ENCODE data around the gene CABLES2.
A peak's percentile ranks its signal among the peaks of the same experiment; 100 is the strongest.

CABLES2 gene

GRCh38 chr20:62418709-62419487 is 11.8 kb upstream of the CABLES2 start:
- no peak for DNase-seq (ENCODE audit: low spot score)

- DNase-seq (ENCODE audit: low spot score), result no peak
Observed at GRCh38 chr20:62417981-62418708, 11.1 kb upstream of the CABLES2 start.

DNA sequence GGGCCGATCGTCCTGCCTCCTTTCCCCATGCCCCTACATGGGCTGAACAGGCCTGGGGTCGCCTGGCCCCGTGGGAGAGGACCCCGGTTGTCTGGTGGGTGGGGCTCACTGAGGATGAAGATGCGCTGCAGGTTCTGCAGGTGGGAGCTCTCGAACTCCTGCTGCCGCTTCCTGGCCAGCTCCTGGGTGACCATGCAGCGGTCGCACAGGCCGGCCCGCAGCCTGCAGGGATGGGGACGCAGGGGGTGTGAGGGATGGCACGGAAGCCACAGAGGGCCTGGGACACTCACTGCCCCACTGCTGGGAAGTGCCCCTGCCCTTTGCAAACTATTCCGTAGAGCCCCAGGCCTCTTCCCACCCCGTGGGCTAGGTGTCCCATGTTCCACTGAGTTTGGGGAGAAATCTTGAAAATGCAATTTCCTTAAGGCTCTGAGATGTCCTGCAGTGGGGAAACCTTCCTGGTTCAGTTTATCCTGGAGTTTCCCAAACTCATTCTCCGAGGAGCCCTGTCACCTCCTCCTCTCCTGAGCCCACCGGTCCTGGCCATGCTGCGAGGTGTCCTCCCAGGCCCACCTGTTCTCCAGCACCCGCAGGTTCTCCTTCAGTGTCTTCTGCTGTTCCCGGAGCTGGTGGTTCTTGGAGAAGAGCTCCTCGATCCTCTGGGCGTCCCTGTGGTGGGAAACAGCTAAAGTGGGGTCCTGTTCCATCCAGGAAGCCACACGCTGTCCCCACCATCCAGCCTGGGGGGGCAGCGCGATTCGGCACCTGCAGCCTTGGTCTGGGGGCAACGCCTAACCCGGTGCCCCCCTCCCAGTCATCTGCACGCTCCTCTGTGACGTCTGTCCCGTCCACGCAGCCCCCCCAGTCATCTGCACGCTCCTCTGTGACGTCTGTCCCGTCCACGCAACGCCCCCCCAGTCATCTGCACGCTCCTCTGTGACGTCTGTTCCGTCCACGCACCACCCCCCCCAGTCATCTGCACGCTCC is 9.9 kb upstream of the CABLES2 start:
- no peak for DNase-seq (ENCODE audit: low spot score)

- DNase-seq (ENCODE audit: low spot score), result no peak
Observed at GRCh38 chr20:62415354-62416111, 8.4 kb upstream of the CABLES2 start.

GRCh38 chr20:62413896-62414481 is 6.9 kb upstream of the CABLES2 start:
- DNase-seq (ENCODE audit: low spot score), result no peak

GRCh38 chr20:62413025-62413570 is 6.0 kb upstream of the CABLES2 start:
- DNase-seq (ENCODE audit: low spot score), result no peak

- no peak for DNase-seq (ENCODE audit: low spot score)
Observed at GRCh38 chr20:62412194-62413024, 5.3 kb upstream of the CABLES2 start.

DNA sequence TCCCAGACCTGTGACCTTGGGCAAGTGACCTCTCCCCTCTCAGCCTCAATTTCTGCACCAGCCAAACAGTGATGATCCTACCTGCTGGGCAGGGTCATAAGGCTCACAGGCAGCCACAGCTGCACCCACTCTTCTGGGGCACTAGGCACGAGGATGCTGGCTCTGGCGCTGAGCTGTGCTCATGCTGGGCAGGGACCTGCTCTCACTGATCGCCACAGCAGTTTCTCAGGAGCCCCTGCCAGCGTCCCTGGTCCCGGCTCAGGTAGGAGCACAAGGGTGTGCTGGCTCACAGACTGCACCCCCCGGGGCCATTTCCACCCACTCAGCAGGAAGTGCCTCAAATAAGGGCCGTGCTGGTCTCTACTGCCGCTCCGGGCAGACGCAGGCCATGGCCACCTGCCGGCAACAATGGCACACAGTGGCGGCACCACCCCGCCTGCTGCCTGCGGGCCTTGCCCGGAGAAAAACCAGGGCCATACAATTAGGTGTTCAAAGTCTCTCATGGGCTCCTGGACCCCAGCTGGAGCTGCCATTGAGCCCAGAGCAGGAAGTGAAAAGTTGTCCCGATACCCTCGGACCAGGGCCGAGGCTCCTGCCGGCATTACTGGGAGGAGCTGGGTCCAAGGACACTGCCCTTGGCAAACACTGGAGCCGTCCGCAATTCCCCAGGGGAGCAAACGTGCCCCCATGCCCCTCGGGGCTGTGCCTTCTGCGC is 4.6 kb upstream of the CABLES2 start:
- DNase-seq (ENCODE audit: low spot score), result no peak

DNA sequence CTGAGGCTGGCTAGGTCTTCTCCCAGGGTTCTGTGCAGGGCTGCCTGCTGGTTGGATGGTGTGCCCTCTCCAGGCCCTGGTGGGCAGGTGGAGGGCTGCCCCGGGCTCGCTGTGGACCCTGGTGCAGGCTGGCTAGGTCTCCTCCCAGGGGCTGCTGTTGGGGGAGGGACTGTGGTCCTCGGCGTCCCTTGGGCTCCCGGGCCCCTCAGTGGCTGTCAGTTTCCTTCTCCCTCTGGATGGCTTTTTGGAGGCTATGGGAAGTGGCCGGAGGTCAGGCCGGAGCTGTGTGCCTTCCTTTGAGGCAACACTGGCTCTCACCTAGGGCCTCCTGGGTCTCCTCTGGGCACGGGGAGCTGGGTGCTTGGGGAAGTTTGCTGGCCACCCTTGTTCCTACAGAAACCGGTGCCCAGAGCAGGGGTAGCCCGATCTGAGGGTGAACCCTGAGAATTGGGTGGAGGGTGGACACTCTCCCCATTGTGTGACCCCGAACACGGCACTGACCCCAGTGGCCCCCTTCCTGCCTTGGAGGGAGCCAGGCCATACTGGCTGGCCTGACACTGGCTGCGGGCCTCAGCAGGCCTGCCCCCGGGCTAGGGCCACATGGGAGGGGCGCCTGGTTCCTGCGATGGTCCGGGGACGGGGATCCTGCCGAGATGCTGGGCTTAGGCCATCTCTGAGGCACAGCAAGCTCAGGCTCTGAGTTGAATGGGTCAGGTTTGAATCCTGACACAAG is 3.8 kb upstream of the CABLES2 start:
- DNase-seq (ENCODE audit: low spot score), result no peak

DNA sequence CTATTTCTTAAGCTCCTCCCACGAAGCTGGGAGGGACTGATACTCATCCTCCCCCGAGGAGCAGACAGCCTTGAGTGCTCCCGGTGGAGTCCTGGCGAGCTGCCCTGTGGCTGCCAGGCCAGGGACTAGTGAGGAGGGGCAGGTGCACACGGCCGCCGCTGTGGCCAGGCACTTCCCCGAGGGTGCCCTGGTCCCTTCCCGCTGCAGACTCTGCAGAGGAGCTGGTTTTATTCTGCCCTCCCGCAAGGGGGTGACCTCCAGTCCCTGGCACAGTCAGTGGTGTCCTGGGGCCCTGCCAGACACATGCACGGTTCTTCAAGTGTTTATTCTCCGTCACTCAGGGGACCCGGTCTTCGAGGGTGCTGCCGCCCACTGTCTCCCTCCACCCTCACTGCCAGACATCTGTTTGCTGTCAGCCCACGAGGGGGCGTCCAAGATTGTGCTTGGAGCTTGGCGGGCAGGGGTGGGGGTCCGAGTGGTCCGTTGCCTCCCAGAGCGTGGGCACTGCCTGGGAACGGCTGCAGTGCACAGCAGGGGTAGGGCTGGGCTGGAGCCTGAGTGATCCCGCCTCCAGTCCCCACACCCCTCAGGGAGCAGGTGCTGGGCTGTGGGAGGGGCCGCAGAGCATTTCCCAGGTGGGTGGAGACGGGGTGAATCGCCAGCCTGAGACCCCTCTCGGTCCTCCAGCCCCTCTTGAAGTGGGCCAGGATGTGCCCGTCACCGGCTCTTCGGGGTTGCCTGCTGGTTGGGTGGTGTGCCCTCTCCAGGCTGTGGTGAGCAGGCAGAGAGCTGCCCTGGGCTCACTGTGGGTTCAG is 3.1 kb upstream of the CABLES2 start:
- DNase-seq (ENCODE audit: low spot score), result peak; percentile 51

DNA sequence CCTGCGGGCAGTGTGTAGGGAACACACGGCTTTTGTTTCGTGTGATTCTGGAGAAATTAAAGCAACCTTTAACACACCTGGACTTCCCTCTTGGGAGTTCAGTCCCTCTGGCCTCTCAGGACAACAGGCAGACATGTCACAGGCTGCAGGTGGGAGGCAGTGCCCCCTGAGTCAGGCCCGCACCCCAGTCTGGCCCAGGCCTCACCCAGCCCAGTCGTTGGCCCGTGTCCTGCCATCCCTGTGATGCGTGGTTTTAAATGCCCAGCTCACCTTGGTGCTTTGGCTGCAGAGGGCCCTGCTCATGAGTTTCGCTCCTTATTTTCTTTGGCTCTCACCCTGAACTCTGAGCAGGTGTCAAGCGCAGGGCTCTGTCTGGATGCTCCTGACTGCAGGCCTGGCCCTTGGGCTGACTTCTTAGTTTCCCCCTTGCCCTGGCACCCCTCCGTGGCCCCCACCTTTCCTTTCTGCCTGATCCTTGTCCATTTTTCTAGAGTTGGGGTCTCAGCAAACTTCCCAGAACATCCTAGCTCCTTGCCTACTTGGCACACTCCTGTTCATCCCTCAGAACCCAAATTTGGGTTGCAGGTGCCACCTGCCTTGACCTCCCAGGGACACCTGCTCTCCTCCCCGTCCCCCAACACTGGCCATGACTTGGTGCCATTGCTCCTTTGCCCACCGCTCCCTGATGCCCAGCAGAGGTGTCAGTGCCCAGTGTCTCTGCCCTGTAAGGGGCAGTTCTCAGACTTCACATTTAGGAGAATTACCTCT is 2.2 kb upstream of the CABLES2 start:
- DNase-seq (ENCODE audit: low spot score), result no peak

- no peak for DNase-seq (ENCODE audit: low spot score)
Observed at GRCh38 chr20:62408640-62409039, 1.6 kb upstream of the CABLES2 start.

DNA sequence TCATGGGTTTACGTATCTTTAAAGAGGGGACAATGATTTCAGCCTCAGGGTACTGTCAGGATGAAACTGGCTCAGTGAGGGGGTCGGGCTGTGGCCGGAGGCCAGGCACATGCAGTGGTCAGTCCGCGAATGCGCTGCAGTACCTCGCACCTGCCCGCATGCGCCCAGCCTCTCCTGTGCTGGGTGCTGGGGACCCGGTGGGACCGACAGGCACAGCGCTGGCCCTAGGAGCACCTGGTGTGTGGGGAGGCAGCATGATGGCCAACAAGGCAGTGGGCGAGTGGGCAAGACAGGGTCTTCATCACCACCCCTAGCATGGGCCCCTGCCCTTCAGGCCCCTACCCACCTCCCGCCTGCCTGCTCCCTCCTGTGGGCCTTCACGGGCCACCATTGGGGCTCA is 970 bp upstream of the CABLES2 start:
- no peak for DNase-seq (ENCODE audit: low spot score)

GRCh38 chr20:62406635-62407176 is 379 bp downstream of the CABLES2 start:
- no peak for DNase-seq (ENCODE audit: low spot score)

DNA sequence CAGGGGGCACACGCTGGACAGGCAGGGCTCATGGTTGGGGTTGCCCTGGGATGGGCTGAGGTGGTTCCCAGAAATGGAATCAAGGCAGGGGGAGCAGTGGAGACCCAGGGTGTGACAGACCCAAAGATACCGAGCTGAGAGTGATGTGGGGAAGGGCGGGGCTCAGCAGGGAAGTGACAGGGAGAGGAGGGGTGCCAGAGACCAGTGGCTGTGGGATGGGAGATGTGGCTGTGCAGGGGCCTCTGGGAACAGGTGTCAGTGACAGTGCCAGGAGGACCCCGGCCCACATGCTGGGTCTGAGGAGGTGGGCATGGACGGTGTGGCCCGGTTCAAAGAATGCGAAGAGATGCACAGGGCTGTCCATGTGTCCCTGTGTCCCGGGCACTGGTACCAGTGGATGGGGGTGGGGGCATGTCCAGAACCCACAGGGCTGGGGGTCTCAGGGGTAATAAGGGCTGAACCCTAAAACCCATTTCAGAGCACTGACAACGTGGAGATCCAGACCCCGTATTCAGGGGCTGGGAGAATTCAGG is 1.0 kb downstream of the CABLES2 start:
- DNase-seq (ENCODE audit: low spot score), result no peak

Measured in AG08396 (cell line).